GM19328 (cell line): ENCODE results near the gene DTNBP1.
A peak's percentile ranks its signal among the peaks of the same experiment; 100 is the strongest.

Experiments used
- ATAC-seq: cut with Tn5 transposase; IDR thresholded peaks from one replicate; pipeline ENCODE4 v1.9.1; 2021; ENCODE audit warnings: mild to moderate bottlenecking, moderate library complexity; ENCODE audit not compliant: unreplicated experiment

Gene DTNBP1

DNA sequence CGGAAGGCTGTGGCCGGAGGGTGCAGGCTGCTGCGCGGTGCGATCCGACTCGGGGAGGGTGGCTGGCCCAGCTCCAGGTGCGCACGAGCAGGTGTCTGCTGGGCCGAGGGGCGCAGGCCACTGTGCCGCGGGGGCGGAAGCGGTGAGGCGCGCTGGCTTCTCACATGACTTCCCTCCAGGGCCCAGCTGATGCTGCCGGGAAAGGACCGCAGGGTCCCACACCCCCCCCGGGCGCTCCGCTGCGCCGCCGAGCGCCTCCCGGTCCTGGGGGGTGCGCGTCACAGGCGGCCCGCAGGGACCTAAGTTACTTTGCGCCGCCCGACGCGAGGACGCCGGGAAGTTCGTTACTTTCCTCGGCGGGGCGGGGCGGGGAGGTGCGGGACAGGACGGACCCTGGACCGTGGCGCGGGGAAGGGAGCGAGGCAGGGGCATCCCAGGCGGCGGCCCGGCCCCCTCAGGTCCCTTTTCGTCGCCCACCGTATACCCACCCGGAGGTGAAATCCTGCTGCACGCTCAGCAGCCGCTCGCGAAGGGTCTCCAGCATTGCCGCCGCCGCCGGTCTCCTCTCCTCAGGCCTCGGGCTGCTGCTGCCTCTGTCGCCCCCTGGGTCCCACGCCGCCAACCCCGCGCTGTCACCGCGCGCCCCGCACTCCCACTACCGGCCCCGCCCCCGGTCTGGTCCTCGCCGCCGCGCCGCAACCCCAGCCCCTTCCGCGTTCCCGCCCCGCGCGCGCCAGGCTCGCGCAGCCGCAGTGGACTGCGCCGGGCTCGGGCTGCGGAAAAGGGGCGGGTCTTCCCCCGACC is at the start of gene DTNBP1:
Gene DTNBP1, minus strand, starts transcription at position 703 of the 804 bp plus-strand sequence. Its CDS starts 159 bp downstream, at position 544.
- ATAC-seq = peak; percentile 55

- ATAC-seq = no peak
Observed at GRCh38 chr6:15709651-15710269, 46.9 kb upstream of the DTNBP1 start.

DNA sequence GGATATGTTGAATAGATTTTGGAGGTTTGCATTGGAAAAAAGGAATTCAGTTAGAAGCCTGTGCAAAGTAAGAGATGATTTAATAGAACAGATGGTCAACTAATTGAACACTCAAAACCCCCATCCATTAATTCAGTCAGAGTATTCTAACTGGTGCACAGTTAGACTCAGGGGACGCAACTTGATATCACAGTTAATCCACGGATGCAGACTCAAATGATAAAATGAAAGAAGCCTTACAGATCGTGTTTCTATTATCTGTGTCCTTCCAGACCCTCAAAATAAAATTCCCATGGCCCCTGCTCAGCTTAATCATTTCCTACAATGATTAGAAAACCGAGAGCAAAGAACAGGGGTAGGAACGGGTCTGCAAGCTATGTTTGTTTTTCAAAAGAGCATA is 45.4 kb upstream of the DTNBP1 start:
- ATAC-seq = no peak

DNA sequence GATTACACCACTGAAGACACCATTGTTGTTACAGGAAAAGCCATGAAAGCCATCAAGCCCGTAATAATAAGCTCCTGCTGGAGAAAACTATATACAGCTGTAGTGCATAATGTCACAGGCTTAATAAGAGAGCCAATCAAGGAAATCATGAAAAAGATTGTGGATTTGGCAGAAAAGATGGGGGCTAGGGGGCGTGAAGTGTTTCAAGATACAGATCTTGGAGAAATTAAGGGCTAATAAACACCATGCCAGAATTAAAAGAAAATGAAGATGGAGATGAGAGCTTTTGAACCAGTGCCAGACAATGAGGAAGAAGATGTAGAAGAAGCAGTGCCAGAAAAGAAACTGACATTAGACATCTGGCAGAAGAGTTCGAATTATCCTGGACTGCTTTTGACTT is 43.2 kb upstream of the DTNBP1 start:
- no peak for ATAC-seq

DNA sequence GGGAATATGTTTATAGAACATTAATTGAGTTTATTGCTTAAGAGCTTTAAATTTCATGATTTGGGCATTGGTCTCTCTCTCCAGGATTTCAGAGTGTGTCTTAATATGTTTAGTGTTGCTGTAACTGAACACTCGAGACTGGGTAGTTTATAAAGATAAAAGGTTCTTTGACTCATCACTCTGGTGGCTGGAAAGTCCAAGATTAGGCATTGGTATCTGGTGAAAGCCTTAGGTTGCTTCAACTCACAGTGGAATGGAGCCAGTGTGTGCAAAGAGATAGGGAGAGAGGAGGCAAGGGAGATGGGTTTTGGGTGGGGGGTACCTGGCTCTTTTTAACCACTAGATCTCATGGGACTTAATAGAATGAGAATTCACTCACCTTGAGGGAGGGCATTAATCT is 35.6 kb upstream of the DTNBP1 start:
- ATAC-seq = no peak

- no peak for ATAC-seq
Observed at GRCh38 chr6:15697895-15698294, 35.1 kb upstream of the DTNBP1 start.

- ATAC-seq = peak; percentile 73
Observed at GRCh38 chr6:15691250-15691869, 28.5 kb upstream of the DTNBP1 start.

DNA sequence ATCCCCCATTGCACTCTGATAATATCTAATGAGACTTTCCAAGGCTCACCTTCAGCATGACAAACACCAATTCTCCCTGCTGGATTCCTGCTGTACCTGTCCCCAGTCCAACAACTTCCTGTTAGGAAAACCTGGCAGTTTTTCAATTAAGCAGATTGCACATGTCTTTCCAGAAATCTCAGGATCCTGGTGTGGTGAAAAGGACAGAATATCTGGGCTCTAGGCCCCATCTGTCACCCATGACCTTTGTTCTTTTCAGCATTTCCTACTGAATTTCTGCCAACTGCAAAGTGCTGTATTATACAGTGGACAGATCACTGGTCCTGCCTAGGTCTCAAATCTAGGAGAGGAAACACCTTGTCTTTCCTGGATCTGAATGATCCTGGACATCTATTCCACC is 27.7 kb upstream of the DTNBP1 start:
- ATAC-seq = no peak

DNA sequence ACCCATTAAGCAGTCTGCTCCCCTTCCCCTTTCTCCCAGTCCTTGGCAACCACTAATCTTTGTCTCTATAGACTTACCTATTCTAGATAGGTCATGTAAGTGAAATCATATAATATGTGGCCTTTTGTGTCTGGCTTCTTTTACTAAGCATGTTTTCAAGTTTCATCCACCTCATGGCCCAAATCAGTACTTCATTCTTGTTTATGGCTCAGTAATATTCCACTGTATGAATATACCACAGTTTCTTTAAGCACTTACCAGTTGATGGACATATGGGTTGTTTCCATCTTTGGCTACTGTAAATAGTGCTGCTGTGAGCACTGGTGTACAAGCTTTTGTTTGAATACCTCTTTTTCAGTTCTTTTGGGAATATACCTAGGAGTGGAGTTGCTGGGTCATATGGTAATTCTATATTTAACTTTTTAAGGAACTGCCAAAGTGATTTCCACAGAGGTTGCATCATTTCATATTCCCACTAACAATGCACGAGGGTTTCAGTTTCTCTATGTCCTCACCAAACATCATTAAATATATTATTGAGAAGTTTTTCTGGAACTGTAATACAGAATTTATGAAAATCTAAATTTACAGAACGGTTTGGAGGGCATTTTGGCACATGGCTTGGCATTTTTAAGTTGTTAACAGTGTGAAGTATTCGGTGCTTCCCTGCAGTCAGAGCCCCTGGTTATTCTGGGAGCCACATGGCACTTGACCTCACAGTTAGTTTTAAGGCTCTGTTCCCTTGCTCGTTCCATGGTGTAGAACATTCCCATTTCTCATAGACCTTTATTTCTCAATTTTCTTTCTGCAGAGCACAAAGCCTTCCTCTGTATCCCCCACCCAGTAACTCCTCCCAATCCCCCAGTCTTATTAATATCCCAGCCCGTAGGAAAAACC is 27.0 kb upstream of the DTNBP1 start:
- no peak for ATAC-seq

DNA sequence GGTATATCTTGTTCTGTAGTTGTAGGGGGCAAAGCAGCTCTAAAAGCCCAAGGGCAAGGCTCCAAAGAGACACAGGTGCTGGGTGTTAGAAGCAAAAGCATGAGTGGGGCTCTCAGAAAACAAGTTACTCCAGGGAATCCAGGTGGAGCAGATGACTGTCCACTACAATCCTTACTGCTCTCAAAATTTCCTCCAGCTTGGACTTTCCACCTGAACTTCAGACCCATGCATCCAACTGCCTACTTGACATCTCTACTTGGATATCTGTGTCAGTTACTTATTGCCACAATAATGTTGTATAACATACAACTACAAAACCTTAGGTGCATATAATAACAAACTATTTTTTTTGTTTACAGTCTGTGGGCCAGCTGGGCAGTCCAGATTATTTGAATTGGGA is 22.8 kb upstream of the DTNBP1 start:
- no peak for ATAC-seq

DNA sequence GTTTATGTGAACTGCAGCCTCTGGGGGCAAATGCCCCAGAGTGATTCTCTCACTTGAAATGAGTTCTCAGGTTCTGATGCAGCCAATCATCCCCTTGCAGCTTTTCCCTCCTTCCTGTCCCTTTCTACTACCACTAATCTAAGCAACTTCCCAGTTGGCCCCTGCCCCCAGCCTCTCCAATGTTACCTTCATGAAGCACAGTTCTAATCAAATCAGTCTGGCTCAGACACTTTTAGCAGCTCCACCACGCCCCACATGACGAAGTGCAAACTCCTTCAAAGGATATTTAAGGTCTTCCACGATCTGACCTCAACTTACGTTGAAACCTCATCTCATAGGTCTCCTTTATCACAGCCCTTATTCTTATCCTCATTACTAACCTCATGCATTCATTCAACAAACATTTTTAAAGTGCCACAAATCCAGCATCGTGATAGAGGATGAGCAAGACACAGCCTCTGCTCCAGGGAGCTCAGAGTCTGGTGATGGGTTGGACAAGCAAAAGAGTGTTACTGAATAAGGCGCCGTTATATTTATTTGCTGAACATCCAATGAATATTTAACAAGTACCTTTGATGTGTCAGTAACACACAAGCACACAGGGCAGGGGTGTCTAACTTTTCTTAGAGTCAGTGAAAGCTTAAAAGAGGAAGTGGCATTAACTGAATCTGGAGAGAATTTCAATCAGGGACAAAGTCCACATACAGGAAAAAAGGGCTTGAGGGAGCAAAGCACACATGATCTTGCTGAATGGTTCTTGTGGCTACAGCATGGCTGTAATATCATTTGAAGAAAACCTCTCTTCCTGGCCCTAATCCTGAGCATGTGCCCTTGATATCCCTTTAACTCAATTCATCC is 20.4 kb upstream of the DTNBP1 start:
- no peak for ATAC-seq

DNA sequence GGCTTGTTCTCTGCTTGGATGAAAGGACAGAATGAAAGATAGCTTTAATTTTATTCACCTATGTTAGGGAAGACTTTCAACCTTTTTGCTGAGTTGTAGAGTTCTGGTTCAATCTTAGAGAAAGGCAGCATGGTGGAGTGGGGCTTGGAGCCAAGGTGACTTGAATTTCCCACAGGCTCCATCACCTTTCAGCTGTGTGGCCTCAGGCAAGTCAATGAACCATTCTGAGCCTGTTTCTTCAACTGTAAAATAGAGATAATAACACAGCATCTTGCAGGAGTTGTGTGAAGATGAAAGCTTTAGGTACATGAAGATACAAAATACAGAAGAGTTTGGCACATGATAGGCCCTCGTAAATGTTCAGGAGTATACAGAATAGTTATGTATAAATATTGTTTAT is 19.1 kb upstream of the DTNBP1 start:
- ATAC-seq = no peak

GRCh38 chr6:15678514-15678913 is 15.7 kb upstream of the DTNBP1 start:
- no peak for ATAC-seq

DNA sequence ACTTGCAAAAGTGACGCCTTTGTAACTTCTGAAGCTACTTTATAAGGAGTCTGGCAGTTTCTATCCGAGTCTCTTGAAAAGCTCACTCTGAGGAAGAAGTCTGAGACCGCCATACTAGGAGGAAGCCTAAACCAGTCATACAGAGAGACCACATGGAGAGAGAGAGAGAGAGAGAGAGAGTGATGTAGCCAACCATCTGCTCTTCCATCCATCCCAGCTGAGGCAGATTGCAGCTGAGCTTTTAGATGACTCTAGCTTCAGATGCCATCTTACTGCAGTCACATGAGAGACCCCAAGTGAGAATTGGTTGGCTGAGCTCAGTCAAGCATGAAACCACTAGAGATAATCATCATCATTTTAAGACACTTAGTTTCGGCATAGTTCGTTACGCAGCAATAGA is 15.0 kb upstream of the DTNBP1 start:
- no peak for ATAC-seq

GRCh38 chr6:15675536-15676220 is 12.8 kb upstream of the DTNBP1 start:
- no peak for ATAC-seq

GRCh38 chr6:15674690-15675386 is 12.0 kb upstream of the DTNBP1 start:
- no peak for ATAC-seq

GRCh38 chr6:15673666-15674065 is 10.8 kb upstream of the DTNBP1 start:
- no peak for ATAC-seq

- ATAC-seq = no peak
Observed at GRCh38 chr6:15672818-15673217, 10.0 kb upstream of the DTNBP1 start.

- no peak for ATAC-seq
Observed at GRCh38 chr6:15672291-15672690, 9.5 kb upstream of the DTNBP1 start.
